Thyroid gland (tissue), 4 donors: ENCODE data around the gene KRT32. TPM values are rescaled to one million over a fixed set of nuclear protein-coding genes. Genes with fewer than 3 reads are reported as not detected.

Experiments used
- DNase-seq, 2 donors: peaks; one replicate each; pipeline ENCODE4 v3.0.0-alpha.2; 2019
- H3K27ac ChIP-seq, 3 donors: fragments of 200-600 bp; sonication (generic); 1 replicate in 2 of 3; 2 replicates in 1 of 3; pipeline ENCODE4 v1.5.1; 2016 to 2019; ENCODE audit warnings: mild to moderate bottlenecking in 1 of 3, moderate library complexity in 1 of 3
- H3K27me3 ChIP-seq: fragments of 200-600 bp; sonication (generic); one replicate; pipeline ENCODE4 v1.5.1; 2019
- H3K36me3 ChIP-seq, 2 donors: fragments of 200-600 bp; sonication (generic); one replicate each; pipeline ENCODE4 v1.5.1; 2016 to 2019
- H3K4me1 ChIP-seq, 2 donors: fragments of 200-600 bp; sonication (generic); one replicate each; pipeline ENCODE4 v1.5.1; 2017 to 2019
- H3K4me3 ChIP-seq, 3 donors: fragments of 200-600 bp; sonication (generic); replicated peaks in 1 of 3; 1 replicate in 2 of 3; 2 replicates in 1 of 3; pipeline ENCODE4 v1.5.1; 2016; ENCODE audit warnings: mild to moderate bottlenecking in 1 of 3
- H3K9me3 ChIP-seq: fragments of 200-600 bp; sonication (generic); one replicate; pipeline ENCODE4 v1.5.1; 2017
- CTCF ChIP-seq, 6 experiments: fragments of 200-600 bp in 3 of 6; fragments of 450-650 bp in 3 of 6; sonication (generic) in 3 of 6; IDR thresholded peaks; one replicate each; pipeline ENCODE4 v1.5.1; 2016 to 2019; ENCODE audit warnings: antibody characterized with exemption in 6 of 6, mild to moderate bottlenecking in 2 of 6, inconsistent platforms in 1 of 6, moderate library complexity in 1 of 6
- POLR2A ChIP-seq, 2 donors: fragments of 450-650 bp; IDR thresholded peaks; one replicate each; pipeline ENCODE4 v1.6.1; 2017; ENCODE audit warnings: antibody characterized with exemption in 2 of 2, mild to moderate bottlenecking in 2 of 2, moderate library complexity in 1 of 2
- WGBS, 2 donors: methylation state at CpG; one replicate each; pipeline ENCODE4 v1.1.5; 2017; 5-methylcytosine and 5-hydroxymethylcytosine counted together
- intact Hi-C: fragments of 100-400 bp; cut with DNase I; formaldehyde crosslinking; loops from one replicate; pipeline ENCODE4 v1.15.1; 2023
- total RNA-seq, 4 donors: library from RNA; depleted of rRNA; stranded (reverse); fragments of >200 nt; gene quantifications; one replicate each; pipeline ENCODE4 v1.2.3, GENCODE V29; 2016

The KRT32 gene
- total RNA-seq, 4 donors from 2014 or later: not detected

- intact Hi-C loops: no loop called here
Observed at GRCh38 chr17:41505007-41505808, 38.0 kb upstream of the KRT32 start, which contains the start of gene KRT13. Gene KRT13 (minus strand): TSS chr17:41505612. CDS start chr17:41505550, 62 bp downstream.

GRCh38 chr17:41504246-41504977, 37.2 kb upstream of the KRT32 start:
- Histone ChIP-seq H3K4me1 (peaks cover 0 to 9% of the 10 kb centered on the region in 2 donors), H3K9me3 (no peaks in the 10 kb centered on the region), H3K36me3 (no peaks in the 10 kb centered on the region), H3K27ac (no peak overlapping the region), H3K27me3 (no peaks in the 10 kb centered on the region), H3K4me3 (no peak overlapping the region)
- WGBS, 2 donors: 48 to 51% methylated on average over 8 of the region's 8 CpGs
- intact Hi-C loops: no loop called here
- TF ChIP-seq CTCF (IDR thresholded peaks at IDR 0.05) (no peak), POLR2A (IDR thresholded peaks at IDR 0.05) (no peak)
- DNase-seq: peak; percentile 37 to 55

More at GRCh38 chr17:41505007-41505808, 38.0 kb upstream of the KRT32 start, which contains the start of gene KRT13:
- 86 to 88% methylated on average over 10 to 15 of the region's 17 CpGs for WGBS, 2 donors
- Histone ChIP-seq H3K9me3 (no peaks in the 10 kb centered on the region), H3K4me3 (no peak within 1 kb of the TSS), H3K36me3 (no peaks in the 10 kb centered on the region), H3K4me1 (peaks cover 0 to 9% of the 10 kb centered on the region in 2 donors), H3K27me3 (no peaks in the 10 kb centered on the region), H3K27ac (no peak within 1 kb of the TSS)
- no peak for DNase-seq
- no peak for TF ChIP-seq CTCF (IDR thresholded peaks at IDR 0.05)
- no peak for TF ChIP-seq POLR2A (IDR thresholded peaks at IDR 0.05)

GRCh38 chr17:41503202-41503601, 36.0 kb upstream of the KRT32 start:
- TF ChIP-seq POLR2A (IDR thresholded peaks at IDR 0.05): no peak
- TF ChIP-seq CTCF (IDR thresholded peaks at IDR 0.05): no peak
- WGBS, 2 donors: 84 to 87% methylated on average over 9 of the region's 9 CpGs
- H3K4me1 ChIP-seq: peaks cover 0 to 9% of the 10 kb centered on the region in 2 donors
- H3K27me3 ChIP-seq: no peaks in the 10 kb centered on the region
- intact Hi-C loops: no loop called here
- no peaks in the 10 kb centered on the region for H3K9me3 ChIP-seq
- no peaks in the 10 kb centered on the region for H3K36me3 ChIP-seq
- no peak overlapping the region for H3K4me3 ChIP-seq
- DNase-seq: no peak
- H3K27ac ChIP-seq: no peak overlapping the region

GRCh38 chr17:41500131-41500911, 33.1 kb upstream of the KRT32 start:
- TF ChIP-seq CTCF (IDR thresholded peaks at IDR 0.05) (no peak), POLR2A (IDR thresholded peaks at IDR 0.05) (no peak)
- H3K27ac ChIP-seq: no peak overlapping the region
- no peak overlapping the region for H3K4me3 ChIP-seq
- WGBS, 2 donors: 70% methylated on average over 15 of the region's 15 CpGs
- peaks cover 0 to 4% of the 10 kb centered on the region in 2 donors for H3K4me1 ChIP-seq
- intact Hi-C loops: no loop called here
- no peak for DNase-seq
- H3K9me3 ChIP-seq: no peaks in the 10 kb centered on the region
- no peaks in the 10 kb centered on the region for H3K36me3 ChIP-seq
- no peaks in the 10 kb centered on the region for H3K27me3 ChIP-seq
